Fibroblast of villous mesenchyme (primary cell): ENCODE results near the gene IFNA14. TPM values are rescaled to one million over a fixed set of nuclear protein-coding genes. Genes with fewer than 3 reads are reported as not detected.
"Not testable (repeated sequence)": the region's sequence is repeated elsewhere in the genome, so short reads cannot be mapped to it uniquely, and the experiment has no call there.

ENCODE experiments used
- DNase-seq: peaks from one replicate; pipeline ENCODE4 v3.0.0-alpha.2; 2010; ENCODE audit warnings: low read depth
- H3K4me3 ChIP-seq: 2 replicates; pipeline ENCODE4 v1.5.1; 2011; ENCODE audit warnings: low read depth, mild to moderate bottlenecking, low read length
- total RNA-seq: library from RNA; depleted of rRNA; stranded (reverse); fragments of >200 nt; gene quantifications from 2 replicates; pipeline ENCODE4 v1.2.3, GENCODE V29; 2012
- TF ChIP-seq, protein P1 (sequence below): IDR thresholded peaks from 2 replicates; pipeline ENCODE4 v1.5.1; 2012; ENCODE audit warnings: low read depth, mild to moderate bottlenecking, low read length; ENCODE audit not compliant: insufficient read depth

The IFNA14 gene
- total RNA-seq, 1 donor, result not detected

DNA sequence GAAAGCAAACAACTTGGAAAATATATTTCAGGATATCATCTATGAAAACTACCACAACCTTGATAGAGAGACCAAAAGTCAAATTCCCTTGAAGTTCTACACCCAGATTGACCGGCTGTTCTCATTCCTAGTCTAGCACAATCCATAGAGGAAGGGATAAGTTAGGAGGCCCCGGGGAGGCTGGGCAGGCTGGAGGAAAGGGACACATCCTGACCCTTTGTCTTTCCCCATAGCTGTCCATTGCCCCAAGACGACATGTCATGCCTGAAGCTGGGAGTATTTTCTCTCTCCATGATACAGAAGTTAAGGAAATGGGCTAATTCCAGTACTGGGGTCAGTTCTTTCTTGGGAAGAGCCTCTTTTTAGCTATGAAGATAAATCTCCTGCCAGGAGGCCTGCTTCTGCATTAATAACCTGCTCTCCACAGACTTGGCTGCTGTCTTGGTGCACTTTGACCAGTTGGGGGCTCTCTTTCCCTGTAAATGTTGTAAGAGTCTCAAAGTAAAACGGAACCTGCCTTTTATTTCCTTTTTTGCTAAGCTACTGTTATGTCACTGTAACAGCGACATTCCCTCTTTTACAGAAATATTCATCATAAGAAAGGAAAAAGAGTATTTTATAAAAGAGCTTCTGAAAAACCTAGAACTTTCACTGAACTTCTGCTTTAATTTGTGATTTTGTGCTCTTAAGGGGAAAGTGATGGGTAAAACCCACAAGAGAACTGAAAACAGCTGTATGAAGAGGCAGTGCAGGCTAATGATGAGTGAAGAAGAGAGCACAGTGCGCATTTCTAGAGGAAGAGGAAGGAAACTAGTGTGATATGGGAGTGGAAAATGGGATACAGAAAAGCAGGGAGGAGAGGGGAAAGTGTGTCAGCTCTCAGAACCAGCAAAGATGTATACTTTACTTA, 44.7 kb downstream of the IFNA14 start:
- TF ChIP-seq, protein P1, sequence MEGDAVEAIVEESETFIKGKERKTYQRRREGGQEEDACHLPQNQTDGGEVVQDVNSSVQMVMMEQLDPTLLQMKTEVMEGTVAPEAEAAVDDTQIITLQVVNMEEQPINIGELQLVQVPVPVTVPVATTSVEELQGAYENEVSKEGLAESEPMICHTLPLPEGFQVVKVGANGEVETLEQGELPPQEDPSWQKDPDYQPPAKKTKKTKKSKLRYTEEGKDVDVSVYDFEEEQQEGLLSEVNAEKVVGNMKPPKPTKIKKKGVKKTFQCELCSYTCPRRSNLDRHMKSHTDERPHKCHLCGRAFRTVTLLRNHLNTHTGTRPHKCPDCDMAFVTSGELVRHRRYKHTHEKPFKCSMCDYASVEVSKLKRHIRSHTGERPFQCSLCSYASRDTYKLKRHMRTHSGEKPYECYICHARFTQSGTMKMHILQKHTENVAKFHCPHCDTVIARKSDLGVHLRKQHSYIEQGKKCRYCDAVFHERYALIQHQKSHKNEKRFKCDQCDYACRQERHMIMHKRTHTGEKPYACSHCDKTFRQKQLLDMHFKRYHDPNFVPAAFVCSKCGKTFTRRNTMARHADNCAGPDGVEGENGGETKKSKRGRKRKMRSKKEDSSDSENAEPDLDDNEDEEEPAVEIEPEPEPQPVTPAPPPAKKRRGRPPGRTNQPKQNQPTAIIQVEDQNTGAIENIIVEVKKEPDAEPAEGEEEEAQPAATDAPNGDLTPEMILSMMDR, result peak; percentile 50
- H3K4me3 ChIP-seq, result not testable (repeated sequence)
- peak; percentile 3 for DNase-seq

Other genes with a start within 250 kb of the IFNA14 start
- 10.0 and 22.0 TPM in 2 replicates for gene HACD4, start 208.4 kb downstream of the IFNA14 start, total RNA-seq
- gene IFNB1, start 162.1 kb downstream of the IFNA14 start, total RNA-seq, result not detected in 2 replicates
- not detected in 2 replicates for gene IFNW1, start 98.2 kb downstream of the IFNA14 start, total RNA-seq
- not detected in 2 replicates for gene IFNA21, start 73.3 kb downstream of the IFNA14 start, total RNA-seq
- gene IFNA4, start 52.4 kb downstream of the IFNA14 start, total RNA-seq, result not detected in 2 replicates
- not detected in 2 replicates for gene IFNA7, start 37.8 kb downstream of the IFNA14 start, total RNA-seq
- not detected in 2 replicates for gene IFNA10, start 32.9 kb downstream of the IFNA14 start, total RNA-seq
- not detected in 2 replicates for gene IFNA16, start 22.7 kb downstream of the IFNA14 start, total RNA-seq
- gene IFNA17, start 11.8 kb downstream of the IFNA14 start, total RNA-seq, result not detected in 2 replicates
- gene IFNA5, start 65.3 kb upstream of the IFNA14 start, total RNA-seq, result under 0.01 TPM in 1 of 2 replicates, not detected in the other
- gene KLHL9, start 95.4 kb upstream of the IFNA14 start, total RNA-seq, result 34.8 and 57.9 TPM in 2 replicates
- gene IFNA6, start 110.9 kb upstream of the IFNA14 start, total RNA-seq, result not detected in 2 replicates
- not detected in 2 replicates for gene IFNA13, start 128.1 kb upstream of the IFNA14 start, total RNA-seq
- not detected in 2 replicates for gene IFNA2, start 145.4 kb upstream of the IFNA14 start, total RNA-seq
- not detected in 2 replicates for gene IFNA8, start 169.1 kb upstream of the IFNA14 start, total RNA-seq
- not detected in 2 replicates for gene IFNA1, start 200.4 kb upstream of the IFNA14 start, total RNA-seq
- gene IFNE, start 242.3 kb upstream of the IFNA14 start, total RNA-seq, result 1.7 and 2.3 TPM in 2 replicates